ENCODE measurements around the gene IL1RL2.
A peak's percentile ranks its signal among the peaks of the same experiment; 100 is the strongest.

IL1RL2 gene

GRCh38 chr2:102240640-102241370 lies 54.0 kb downstream of the IL1RL2 start:
- peak; percentile 59 for DNase-seq

GRCh38 chr2:102241616-102242305 lies 54.9 kb downstream of the IL1RL2 start:
- no peak for DNase-seq

GRCh38 chr2:102245266-102246151 lies 58.7 kb downstream of the IL1RL2 start:
- no peak for DNase-seq

GRCh38 chr2:102250278-102250821 lies 63.5 kb downstream of the IL1RL2 start:
- DNase-seq, result no peak

GRCh38 chr2:102251042-102251848 lies 64.4 kb downstream of the IL1RL2 start:
- DNase-seq, result no peak

GRCh38 chr2:102251849-102252203 lies 65.0 kb downstream of the IL1RL2 start:
- no peak for DNase-seq

- DNase-seq, result no peak
Measured at GRCh38 chr2:102252236-102252635, 65.4 kb downstream of the IL1RL2 start.

GRCh38 chr2:102253140-102253752 lies 66.4 kb downstream of the IL1RL2 start:
- DNase-seq, result no peak

GRCh38 chr2:102253753-102254150 lies 66.9 kb downstream of the IL1RL2 start:
- DNase-seq, result no peak

- DNase-seq, result no peak
Measured at GRCh38 chr2:102256276-102256675, 69.5 kb downstream of the IL1RL2 start.

- DNase-seq, result no peak
Measured at GRCh38 chr2:102256874-102257462, 70.1 kb downstream of the IL1RL2 start.

GRCh38 chr2:102258025-102258385 lies 71.2 kb downstream of the IL1RL2 start:
- peak; percentile 78 for DNase-seq

- no peak for DNase-seq
Measured at GRCh38 chr2:102258386-102259074, 71.7 kb downstream of the IL1RL2 start.

GRCh38 chr2:102261467-102262135 lies 74.8 kb downstream of the IL1RL2 start:
- DNase-seq, result no peak

GRCh38 chr2:102262216-102263129 lies 75.7 kb downstream of the IL1RL2 start:
- no peak for DNase-seq

GRCh38 chr2:102264952-102265351 lies 78.1 kb downstream of the IL1RL2 start:
- no peak for DNase-seq

GRCh38 chr2:102266204-102266603 lies 79.4 kb downstream of the IL1RL2 start:
- DNase-seq, result no peak

- DNase-seq, result no peak
Measured at GRCh38 chr2:102267774-102268173, 81.0 kb downstream of the IL1RL2 start.

GRCh38 chr2:102268510-102269199 lies 81.8 kb downstream of the IL1RL2 start:
- DNase-seq, result no peak

All from NCI-H2171 treated with DMSO at 0.1 percent for 48 hours (cell line).